B cell (primary cell): ENCODE data around the gene PRUNE2.

Source experiments
- CTCF ChIP-seq: fragments of 200-600 bp; IDR thresholded peaks from one replicate; pipeline ENCODE4 v1.8.0; 2022; ENCODE audit warnings: antibody characterized with exemption, mild to moderate bottlenecking
- EZH2 ChIP-seq: IDR thresholded peaks from 2 replicates; pipeline ENCODE4 v1.6.1; 2012; ENCODE audit warnings: borderline replicate concordance, low read depth, mild to moderate bottlenecking, moderate library complexity, low read length; ENCODE audit not compliant: insufficient read depth, poor library complexity, severe bottlenecking

GRCh38 chr9:76897804-76898525 lies 7.9 kb downstream of the PRUNE2 start:
- TF ChIP-seq EZH2 (no peak), CTCF (no peak)
